Endothelial cell (in vitro differentiated cells): ENCODE data around the gene CNKSR1. TPM values are rescaled to one million over a fixed set of nuclear protein-coding genes. Genes with fewer than 3 reads are reported as not detected.
A peak's percentile ranks its signal among the peaks of the same experiment; 100 is the strongest.

ENCODE experiments used
- DNase-seq: peaks from one replicate; pipeline ENCODE4 v3.0.0; 2021; ENCODE audit warnings: low spot score
- H3K27ac Mint-ChIP-seq: one replicate; pipeline ENCODE4 v1.8.0; 2021; ENCODE audit warnings: mixed read lengths, inconsistent platforms; ENCODE audit not compliant: unreplicated experiment
- H3K27me3 Mint-ChIP-seq: one replicate; pipeline ENCODE4 v1.8.0; 2021; ENCODE audit warnings: mild to moderate bottlenecking, moderate library complexity, mixed read lengths, inconsistent platforms; ENCODE audit not compliant: unreplicated experiment
- H3K36me3 Mint-ChIP-seq: one replicate; pipeline ENCODE4 v1.8.0; 2021; ENCODE audit warnings: mild to moderate bottlenecking, low read depth, mixed read lengths, inconsistent platforms; ENCODE audit not compliant: unreplicated experiment
- H3K4me1 Mint-ChIP-seq: one replicate; pipeline ENCODE4 v1.8.0; 2021; ENCODE audit warnings: mild to moderate bottlenecking, mixed read lengths, inconsistent platforms; ENCODE audit not compliant: unreplicated experiment
- H3K4me3 Mint-ChIP-seq: one replicate; pipeline ENCODE4 v1.8.0; 2021; ENCODE audit warnings: mild to moderate bottlenecking, mixed read lengths, inconsistent platforms; ENCODE audit not compliant: unreplicated experiment
- H3K9me3 Mint-ChIP-seq: one replicate; pipeline ENCODE4 v1.8.0; 2021; ENCODE audit warnings: mixed read lengths, inconsistent platforms; ENCODE audit not compliant: unreplicated experiment
- long read RNA-seq: library from polyadenylated mRNA; unstranded; transcript quantifications from one replicate; pipeline ENCODE4 v2.0.0, GENCODE V29; 2020; ENCODE audit not compliant: unreplicated experiment
- total RNA-seq: library from RNA; stranded (reverse); fragmentation: NEBNext Ultra II Directional; extraction: Animal tissue kit (Norgen Biotek cat#: 25700); gene quantifications from one replicate; pipeline ENCODE4 v1.2.1, GENCODE V29; 2021; ENCODE audit not compliant: unreplicated experiment
- TF ChIP-seq, protein P1 (sequence below): fragments of 200-600 bp; sonication (generic); IDR thresholded peaks from one replicate; pipeline ENCODE4 v1.5.0; 2021; ENCODE audit warnings: antibody characterized with exemption; ENCODE audit not compliant: unreplicated experiment

CNKSR1 gene, protein sequence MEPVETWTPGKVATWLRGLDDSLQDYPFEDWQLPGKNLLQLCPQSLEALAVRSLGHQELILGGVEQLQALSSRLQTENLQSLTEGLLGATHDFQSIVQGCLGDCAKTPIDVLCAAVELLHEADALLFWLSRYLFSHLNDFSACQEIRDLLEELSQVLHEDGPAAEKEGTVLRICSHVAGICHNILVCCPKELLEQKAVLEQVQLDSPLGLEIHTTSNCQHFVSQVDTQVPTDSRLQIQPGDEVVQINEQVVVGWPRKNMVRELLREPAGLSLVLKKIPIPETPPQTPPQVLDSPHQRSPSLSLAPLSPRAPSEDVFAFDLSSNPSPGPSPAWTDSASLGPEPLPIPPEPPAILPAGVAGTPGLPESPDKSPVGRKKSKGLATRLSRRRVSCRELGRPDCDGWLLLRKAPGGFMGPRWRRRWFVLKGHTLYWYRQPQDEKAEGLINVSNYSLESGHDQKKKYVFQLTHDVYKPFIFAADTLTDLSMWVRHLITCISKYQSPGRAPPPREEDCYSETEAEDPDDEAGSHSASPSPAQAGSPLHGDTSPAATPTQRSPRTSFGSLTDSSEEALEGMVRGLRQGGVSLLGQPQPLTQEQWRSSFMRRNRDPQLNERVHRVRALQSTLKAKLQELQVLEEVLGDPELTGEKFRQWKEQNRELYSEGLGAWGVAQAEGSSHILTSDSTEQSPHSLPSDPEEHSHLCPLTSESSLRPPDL
- 10.0 TPM for total RNA-seq
- long read RNA-seq, partial matches to known transcripts, result 1 of 3 reads
- long read RNA-seq, other reads (novel, unspliced or antisense), result 1 of 3 reads

DNA sequence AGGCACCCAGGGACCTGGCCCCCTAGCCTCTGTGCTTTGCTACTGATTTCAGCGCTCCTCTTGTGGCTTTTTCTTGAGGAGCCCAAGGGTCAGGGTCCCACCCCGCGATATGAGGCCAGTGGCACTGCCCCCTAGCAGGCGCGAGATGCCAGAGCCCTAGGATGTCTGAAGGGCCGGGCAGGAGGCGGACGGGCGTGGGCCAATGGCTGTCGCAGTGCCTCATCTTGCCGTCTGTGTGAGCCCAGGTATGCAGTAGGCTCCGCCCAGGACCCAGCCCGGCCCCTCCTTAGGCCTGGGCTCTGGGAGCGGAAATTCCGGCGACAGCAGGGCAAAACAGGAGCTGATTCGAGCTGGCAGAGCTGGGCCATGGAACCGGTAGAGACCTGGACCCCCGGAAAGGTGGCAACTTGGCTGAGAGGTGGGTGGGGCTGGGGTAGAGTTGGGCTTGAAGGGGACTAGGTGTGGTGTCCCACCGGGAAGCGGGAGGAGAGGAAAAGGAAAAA is at the start of gene CNKSR1:
Gene CNKSR1, plus strand, starts transcription at position 310 of the 503 bp plus-strand sequence. Its CDS starts 57 bp downstream, at position 367.
- H3K27me3 Mint-ChIP-seq, result peaks cover 3% of the 10 kb centered on the region
- peaks cover 15% of the 10 kb centered on the region for H3K4me1 Mint-ChIP-seq
- no peaks in the 10 kb centered on the region for H3K9me3 Mint-ChIP-seq
- peak within 1 kb of the TSS; percentile 81 for H3K4me3 Mint-ChIP-seq
- peaks cover 5% of the 10 kb centered on the region for H3K36me3 Mint-ChIP-seq
- peak within 1 kb of the TSS; percentile 82 for H3K27ac Mint-ChIP-seq
- DNase-seq, result peak; percentile 51
- TF ChIP-seq, protein P1, sequence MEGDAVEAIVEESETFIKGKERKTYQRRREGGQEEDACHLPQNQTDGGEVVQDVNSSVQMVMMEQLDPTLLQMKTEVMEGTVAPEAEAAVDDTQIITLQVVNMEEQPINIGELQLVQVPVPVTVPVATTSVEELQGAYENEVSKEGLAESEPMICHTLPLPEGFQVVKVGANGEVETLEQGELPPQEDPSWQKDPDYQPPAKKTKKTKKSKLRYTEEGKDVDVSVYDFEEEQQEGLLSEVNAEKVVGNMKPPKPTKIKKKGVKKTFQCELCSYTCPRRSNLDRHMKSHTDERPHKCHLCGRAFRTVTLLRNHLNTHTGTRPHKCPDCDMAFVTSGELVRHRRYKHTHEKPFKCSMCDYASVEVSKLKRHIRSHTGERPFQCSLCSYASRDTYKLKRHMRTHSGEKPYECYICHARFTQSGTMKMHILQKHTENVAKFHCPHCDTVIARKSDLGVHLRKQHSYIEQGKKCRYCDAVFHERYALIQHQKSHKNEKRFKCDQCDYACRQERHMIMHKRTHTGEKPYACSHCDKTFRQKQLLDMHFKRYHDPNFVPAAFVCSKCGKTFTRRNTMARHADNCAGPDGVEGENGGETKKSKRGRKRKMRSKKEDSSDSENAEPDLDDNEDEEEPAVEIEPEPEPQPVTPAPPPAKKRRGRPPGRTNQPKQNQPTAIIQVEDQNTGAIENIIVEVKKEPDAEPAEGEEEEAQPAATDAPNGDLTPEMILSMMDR, result no peak

DNA sequence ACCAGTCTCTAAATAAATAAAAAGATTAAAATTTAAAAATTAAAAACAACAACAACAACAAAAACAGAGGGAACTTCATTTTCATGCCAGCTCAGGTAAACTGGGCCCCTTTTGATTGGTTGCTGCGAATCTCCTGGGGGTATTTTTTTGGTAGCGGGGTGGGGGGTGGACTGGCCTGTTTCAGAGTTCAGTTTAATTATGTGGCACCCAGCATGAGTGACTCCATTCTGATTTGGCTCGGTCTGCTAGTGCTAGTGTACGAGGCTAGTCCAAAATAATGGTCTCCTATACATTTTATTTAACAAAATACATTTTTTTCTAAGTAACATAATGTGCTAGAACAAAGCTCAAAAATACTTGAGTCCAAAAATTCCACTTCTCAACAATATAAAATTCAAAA is 47.5 kb upstream of the CNKSR1 start:
- TF ChIP-seq, protein P1, result no peak
- Mint-ChIP-seq H3K4me1 (peaks cover 11% of the 10 kb centered on the region), H3K27ac (no peak overlapping the region), H3K4me3 (no peak overlapping the region), H3K27me3 (peaks cover 2% of the 10 kb centered on the region), H3K36me3 (no peaks in the 10 kb centered on the region), H3K9me3 (no peaks in the 10 kb centered on the region)
- no peak for DNase-seq

DNA sequence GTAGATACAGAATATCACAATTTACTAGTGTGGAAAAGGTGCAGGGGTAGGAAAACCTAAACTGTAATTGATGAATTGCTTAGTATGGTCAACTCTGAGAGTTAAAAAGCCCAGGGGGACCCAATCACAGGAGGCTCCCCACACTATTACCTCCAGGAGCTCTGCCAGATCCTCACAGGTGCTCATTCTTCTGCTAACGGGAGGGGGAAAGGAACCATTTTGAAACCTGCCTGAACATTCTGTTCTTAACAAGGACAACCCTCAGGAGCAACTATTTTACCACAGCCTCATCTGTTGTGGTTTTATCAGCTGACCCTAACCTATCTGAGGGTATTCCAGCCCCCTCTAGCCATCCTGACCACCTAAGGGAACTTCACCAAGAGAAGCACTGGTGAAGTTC is 46.6 kb upstream of the CNKSR1 start:
- Mint-ChIP-seq H3K36me3 (no peaks in the 10 kb centered on the region), H3K9me3 (no peaks in the 10 kb centered on the region), H3K4me3 (no peak overlapping the region), H3K27ac (no peak overlapping the region), H3K4me1 (peaks cover 11% of the 10 kb centered on the region), H3K27me3 (peaks cover 2% of the 10 kb centered on the region)
- no peak for DNase-seq
- TF ChIP-seq, protein P1, result no peak

DNA sequence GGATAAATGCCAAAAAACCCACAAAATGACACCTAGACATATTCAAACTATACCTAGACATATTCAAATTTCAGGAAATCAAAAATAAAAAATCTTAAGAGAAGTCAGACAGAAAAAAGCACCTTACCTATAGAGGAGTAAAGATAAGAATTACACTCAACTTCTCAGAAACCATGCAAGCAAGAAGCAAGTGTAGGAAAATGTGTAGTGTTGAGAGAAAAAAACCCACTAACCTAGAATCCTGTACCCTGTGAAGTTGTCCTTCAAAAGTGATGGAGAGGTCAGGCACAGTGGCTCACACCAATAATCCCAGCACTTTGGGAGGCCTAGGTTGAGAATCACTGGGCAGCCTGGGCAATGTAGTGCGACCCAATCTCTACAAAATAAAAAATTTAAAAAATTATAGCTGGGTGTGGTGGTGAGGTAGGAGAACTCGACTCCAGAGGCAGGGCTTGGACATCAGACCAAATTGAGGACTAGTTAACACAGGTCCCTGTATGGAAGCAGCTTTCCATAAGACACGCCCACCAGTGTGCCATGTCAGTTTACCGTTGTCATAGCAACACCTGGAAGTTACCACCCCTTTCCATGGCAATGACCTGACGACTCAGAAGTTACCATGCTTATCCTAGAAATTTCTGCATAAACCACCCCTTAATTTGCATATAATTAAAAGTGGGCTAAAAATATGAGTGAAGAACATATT is 45.0 kb upstream of the CNKSR1 start:
- Mint-ChIP-seq H3K27me3 (peaks cover 2% of the 10 kb centered on the region), H3K9me3 (no peaks in the 10 kb centered on the region), H3K36me3 (no peaks in the 10 kb centered on the region), H3K27ac (no peak overlapping the region), H3K4me1 (peaks cover 8% of the 10 kb centered on the region), H3K4me3 (no peak overlapping the region)
- no peak for DNase-seq
- TF ChIP-seq, protein P1, result no peak
